ENCODE results near the gene KCTD20. TPM values are rescaled to one million over a fixed set of nuclear protein-coding genes. Genes with fewer than 3 reads are reported as not detected.

The KCTD20 gene
- total and polyA plus RNA-seq, 4 donors: 52.8 to 108 (median 69.7) TPM

- no peaks in the 10 kb centered on the region for H3K9me3 ChIP-seq (ENCODE audit: control insufficient read depth, insufficient read depth, low read length)
These were observed 97.2 kb downstream of the KCTD20 start for GRCh38 chr6:36539814-36540568.

More at GRCh38 chr6:36539814-36540568, 97.2 kb downstream of the KCTD20 start:
- DNase-seq (ENCODE audit: low read depth in 4 of 6, low spot score in 6 of 6): no peak
- H3K4me1 ChIP-seq (ENCODE audit: control insufficient read depth, insufficient read depth, low read length): peaks cover 6% of the 10 kb centered on the region
- H3K27me3 ChIP-seq (ENCODE audit: control insufficient read depth, insufficient read depth, low read length): no peaks in the 10 kb centered on the region
- WGBS (ENCODE audit: insufficient coverage): no CpG with 5 or more reads among the region's 4 CpGs
- no peak overlapping the region for H3K4me3 ChIP-seq (ENCODE audit: low read depth, low read length)
- H3K36me3 ChIP-seq (ENCODE audit: control insufficient read depth, insufficient read depth, low read length): peaks cover 16% of the 10 kb centered on the region
- H3K27ac ChIP-seq (ENCODE audit: low read depth, low read length): no peak overlapping the region

Small RNA genes within 50 kb of the gene (small RNA-seq; reads per million reads assigned to genes)
- not detected for gene RN7SL502P (ENCODE audit: low replicate concordance)

Other genes with a start within 250 kb of the KCTD20 start
- gene BRPF3, start 246.3 kb upstream of the KCTD20 start, total RNA-seq: 10 to 100 TPM; 15.2 to 18.7 TPM
- 10 to 100 TPM; 44.1 to 47.1 TPM for gene BRPF3, start 246.3 kb upstream of the KCTD20 start, polyA plus RNA-seq (ENCODE audit: insufficient read length in 2 of 2)
- under 1 TPM in 1 of 2 donors, not detected in 1; 0.20 TPM for gene PNPLA1, start 172.9 kb upstream of the KCTD20 start, total RNA-seq
- under 1 TPM in 1 of 2 donors, not detected in 1; 0.27 TPM for gene PNPLA1, start 172.9 kb upstream of the KCTD20 start, polyA plus RNA-seq (ENCODE audit: insufficient read length in 2 of 2)
- under 1 TPM; under 0.01 to 0.06 TPM for gene BNIP5, start 106.1 kb upstream of the KCTD20 start, total RNA-seq
- gene BNIP5, start 106.1 kb upstream of the KCTD20 start, polyA plus RNA-seq (ENCODE audit: insufficient read length in 2 of 2): under 1 TPM in 1 of 2 donors, not detected in 1; 0.05 TPM
- gene ETV7, start 55.3 kb upstream of the KCTD20 start, total RNA-seq: under 1 TPM; 0.40 to 0.61 TPM
- gene ETV7, start 55.3 kb upstream of the KCTD20 start, polyA plus RNA-seq (ENCODE audit: insufficient read length in 2 of 2): under 1 TPM in 1 of 2 donors, not detected in 1; 0.29 TPM
- under 1 TPM; 0.10 to 0.11 TPM for gene PXT1, start 146 bp upstream of the KCTD20 start, total RNA-seq
- under 1 TPM; 0.13 to 0.53 TPM for gene PXT1, start 146 bp upstream of the KCTD20 start, polyA plus RNA-seq (ENCODE audit: insufficient read length in 2 of 2)
- 10 to 100 TPM; 26.1 to 47.0 TPM for gene STK38, start 104.5 kb downstream of the KCTD20 start, total RNA-seq
- gene STK38, start 104.5 kb downstream of the KCTD20 start, polyA plus RNA-seq (ENCODE audit: insufficient read length in 2 of 2): 10 to 100 TPM; 23.4 to 34.7 TPM
- 100 to 1,000 TPM; 135 to 314 TPM for gene SRSF3, start 151.4 kb downstream of the KCTD20 start, total RNA-seq
- gene SRSF3, start 151.4 kb downstream of the KCTD20 start, polyA plus RNA-seq (ENCODE audit: insufficient read length in 2 of 2): 100 to 1,000 TPM; 336 to 351 TPM
- gene CDKN1A, start 235.7 kb downstream of the KCTD20 start, total RNA-seq: 10 to 100 TPM in 1 of 2 donors, 1 to 10 TPM in 1; 9.1 to 10.6 TPM
- 1 to 10 TPM; 9.5 to 9.9 TPM for gene CDKN1A, start 235.7 kb downstream of the KCTD20 start, polyA plus RNA-seq (ENCODE audit: insufficient read length in 2 of 2)

Data from spinal cord (tissue), 10 donors.